ENCODE results near the gene RBM42. TPM values are rescaled to one million over a fixed set of nuclear protein-coding genes. Genes with fewer than 3 reads are reported as not detected.

The RBM42 gene
- total and polyA plus RNA-seq, 2 of the 13 experiments (the other 11 are each of a cell fraction or from before 2014, with no cell fraction given) = 27.2 to 55.3 TPM

- WGBS (ENCODE audit: low lambda C conversion rate) = 75% methylated on average over 9 of the region's 9 CpGs
- TF ChIP-seq ZFY (CRISPR knock-in tag; IDR thresholded peaks at IDR 0.05) = peak; percentile 71
- TF ChIP-seq HOXA3 (CRISPR knock-in tag; IDR thresholded peaks at IDR 0.05) = no peak
- no peak for TF ChIP-seq ZNF772 (CRISPR knock-in tag; IDR thresholded peaks at IDR 0.05)
- no peak for TF ChIP-seq FOSL1 (CRISPR knock-in tag; IDR thresholded peaks at IDR 0.05; ENCODE audit: borderline replicate concordance)
- TF ChIP-seq POGZ (CRISPR knock-in tag; IDR thresholded peaks at IDR 0.05) = no peak
- no peak for TF ChIP-seq ERF (CRISPR knock-in tag; IDR thresholded peaks at IDR 0.05)
- no peak for TF ChIP-seq ZNF678 (CRISPR knock-in tag; IDR thresholded peaks at IDR 0.05)
- TF ChIP-seq SOX13 (IDR thresholded peaks at IDR 0.05) = no peak
- peak in 1 of 2 experiments; percentile 18; a peak in 1 of 4 replicates for TF ChIP-seq SOX13 (CRISPR knock-in tag; conservative IDR thresholded peaks at IDR 0.05 in 1 of 2, IDR thresholded peaks at IDR 0.05 in 1 of 2)
- TF ChIP-seq ZNF720 (CRISPR knock-in tag; IDR thresholded peaks at IDR 0.05) = no peak
- 0 out of 2 replicates have a peak, but pooled peaks have one; percentile 25 for TF ChIP-seq HDAC1 (CRISPR knock-in tag; IDR thresholded peaks at IDR 0.05)
- TF ChIP-seq ZNF30 (CRISPR knock-in tag; IDR thresholded peaks at IDR 0.05) = no peak
- TF ChIP-seq ZNF121 (CRISPR knock-in tag; IDR thresholded peaks at IDR 0.05) = 0 out of 2 replicates have a peak, but pooled peaks have one; percentile 32
- TF ChIP-seq MEIS2 (CRISPR knock-in tag; IDR thresholded peaks at IDR 0.05) = no peak
- TF ChIP-seq JUNB (CRISPR knock-in tag; IDR thresholded peaks at IDR 0.05; ENCODE audit: borderline replicate concordance) = no peak
- TF ChIP-seq ZNF570 (CRISPR knock-in tag; IDR thresholded peaks at IDR 0.05; ENCODE audit: borderline replicate concordance) = no peak
- no peak for TF ChIP-seq REL (CRISPR knock-in tag; conservative IDR thresholded peaks at IDR 0.05)
- no peak for TF ChIP-seq AFF4 (CRISPR knock-in tag; IDR thresholded peaks at IDR 0.05)
- TF ChIP-seq ZNF691 (CRISPR knock-in tag; IDR thresholded peaks at IDR 0.05; ENCODE audit: borderline replicate concordance, low read depth) = no peak
- no peak for TF ChIP-seq ZNF232 (CRISPR knock-in tag; IDR thresholded peaks at IDR 0.05; ENCODE audit: borderline replicate concordance)
- TF ChIP-seq ZFX (CRISPR knock-in tag; IDR thresholded peaks at IDR 0.05; ENCODE audit: low read depth) = peak; percentile 87
Measured at GRCh38 chr19:35621708-35622107, 7.1 kb upstream of the RBM42 start.

More at GRCh38 chr19:35621708-35622107, 7.1 kb upstream of the RBM42 start:
- H3K4me3 ChIP-seq (replicated peaks in 1 of 3; ENCODE audit: insufficient read depth in 1 of 3, low read depth in 2 of 3, low read length in 3 of 3) = no peak overlapping the region
- H3K4me1 ChIP-seq (ENCODE audit: insufficient read depth, low read length) = peaks cover 12% of the 10 kb centered on the region
- H3K4me2 ChIP-seq (ENCODE audit: low read depth, low read length) = no peak overlapping the region
- peaks cover 5 to 6% of the 10 kb centered on the region in 2 experiments; a peak in 2 of 5 replicates for H3K36me3 ChIP-seq (replicated peaks in 1 of 2; ENCODE audit: control insufficient read depth in 1 of 2, insufficient read depth in 2 of 2, low read length in 2 of 2)
- in situ Hi-C loops (cut with HindIII; ENCODE audit: extremely low pct_ligation_motif_present, low pct_unique_long_range_greater_than_20kb) (no loop called here), intact Hi-C loops (cut with micrococcal nuclease; ENCODE audit: unreplicated experiment) (no loop called here)
- H3K27ac ChIP-seq (ENCODE audit: extremely low read length, insufficient read depth, low read length) = no peak overlapping the region
- BruUV-seq (replicated peaks) = no TSS peak
- ChIA-PET CTCF (ENCODE audit: low intra/inter-chr PET ratio, low total read pairs) (no interaction called here), POLR2A (interaction anchor here (1.4 kb wide), 1 partner anchor 9 kb away, joined by 5 read pairs; the partner anchor contains the start of gene HAUS5)
- H3K9me3 ChIP-seq (ENCODE audit: low read length) = no peaks in the 10 kb centered on the region
- ATAC-seq = peak; percentile 68
- FAIRE-seq = no peak
- no peak for DNase-seq (ENCODE audit: low spot score)
- H2AFZ ChIP-seq (ENCODE audit: low read length) = no peak overlapping the region
- H3K79me2 ChIP-seq (ENCODE audit: insufficient read depth, low read length) = no peaks in the 10 kb centered on the region
- H3K27me3 ChIP-seq (ENCODE audit: control insufficient read depth in 1 of 2, insufficient read depth in 2 of 2, low read length in 2 of 2) = no peaks in the 10 kb centered on the region; a peak in 1 of 5 replicates
- H4K20me1 ChIP-seq (ENCODE audit: insufficient read depth, low read length) = no peaks in the 10 kb centered on the region
- no peak overlapping the region for H3K9ac ChIP-seq (ENCODE audit: insufficient read depth, low read depth, low read length)
